Spleen (tissue), 13 donors: ENCODE results near the gene RBM34. TPM values are rescaled to one million over a fixed set of nuclear protein-coding genes. Genes with fewer than 3 reads are reported as not detected.
A peak's percentile ranks its signal among the peaks of the same experiment; 100 is the strongest.

ENCODE experiments used
- DNase-seq: peaks from one replicate; pipeline ENCODE4 v3.0.0-alpha.2; 2020
- H3K27ac ChIP-seq, 8 donors: fragments of 200-600 bp; sonication (generic) in 7 of 8; 1 replicate in 4 of 8; 2 replicates in 4 of 8; pipeline versions ENCODE4 v1.5.0 to v1.8.0; 2016 to 2021; ENCODE audit warnings: inconsistent platforms in 4 of 8, mild to moderate bottlenecking in 4 of 8, moderate library complexity in 1 of 8
- H3K27me3 ChIP-seq, 7 donors: fragments of 200-600 bp; sonication (generic) in 6 of 7; replicated peaks in 1 of 7; 1 replicate in 4 of 7; 2 replicates in 3 of 7; pipeline versions ENCODE4 v1.5.0 to v1.8.0; 2016 to 2021; ENCODE audit warnings: inconsistent platforms in 3 of 7, mild to moderate bottlenecking in 1 of 7
- H3K36me3 ChIP-seq, 6 donors: fragments of 200-600 bp; sonication (generic) in 5 of 6; 1 replicate in 4 of 6; 2 replicates in 2 of 6; pipeline versions ENCODE4 v1.5.0 to v1.8.0; 2016 to 2021; ENCODE audit warnings: inconsistent platforms in 2 of 6
- H3K4me1 ChIP-seq, 6 donors: fragments of 200-600 bp; sonication (generic) in 5 of 6; 1 replicate in 3 of 6; 2 replicates in 3 of 6; pipeline versions ENCODE4 v1.5.0 to v1.8.0; 2016 to 2021; ENCODE audit warnings: inconsistent platforms in 3 of 6
- H3K4me3 ChIP-seq, 8 donors: fragments of 200-600 bp; sonication (generic) in 7 of 8; 1 replicate in 4 of 8; 2 replicates in 4 of 8; pipeline versions ENCODE4 v1.5.0 to v1.8.0; 2016 to 2021; ENCODE audit warnings: inconsistent platforms in 4 of 8, mild to moderate bottlenecking in 4 of 8, moderate library complexity in 2 of 8
- H3K9me3 ChIP-seq, 8 donors: fragments of 200-600 bp; sonication (generic) in 7 of 8; 1 replicate in 4 of 8; 2 replicates in 4 of 8; pipeline versions ENCODE4 v1.5.0 to v1.8.0; 2016 to 2021; ENCODE audit warnings: inconsistent platforms in 4 of 8
- POLR2A ChIP-seq, 3 donors: fragments of 450-650 bp; IDR thresholded peaks; one replicate each; pipeline ENCODE4 v1.5.1; 2017; ENCODE audit warnings: antibody characterized with exemption in 3 of 3, mild to moderate bottlenecking in 1 of 3
- POLR2AphosphoS5 ChIP-seq, 3 donors: sonication (generic); formaldehyde crosslinking; IDR thresholded peaks; one replicate each; pipeline ENCODE4 v1.5.1; 2017; ENCODE audit warnings: antibody characterized with exemption in 3 of 3
- WGBS, 5 donors: extraction: QIAGEN DNeasy Blood & Tissue Kit in 3 of 5; methylation state at CpG; one replicate each; pipeline versions ENCODE4 v1.1.5 to v1.1.7; 2013 to 2018; 5-methylcytosine and 5-hydroxymethylcytosine counted together
- intact Hi-C: fragments of 100-400 bp; cut with DNase I; formaldehyde crosslinking; loops from one replicate; pipeline ENCODE4 v1.15.0; 2023; ENCODE audit warnings: low total_unique reads
- long read RNA-seq, 2 donors: transcript quantifications; one replicate each; lab custom pipeline, GENCODE V29; 2026
- polyA plus RNA-seq, 3 donors: library from polyadenylated mRNA; stranded (reverse); fragments of 200-250 nt; gene quantifications; one replicate each; pipeline ENCODE4 v1.2.1, GENCODE V29; 2013
- total RNA-seq, 7 donors: library from RNA; depleted of rRNA in 3 of 7; stranded (reverse); fragments of >200 nt in 3 of 7; fragmentation: NEBNext Ultra II Directional in 4 of 7; extraction: Animal tissue kit (Norgen Biotek cat#: 25700) in 4 of 7; gene quantifications; one replicate each; pipeline versions ENCODE4 v1.1.0 to v1.2.1, GENCODE V29; 2016 to 2021
- TF ChIP-seq, protein P1 (sequence below), 11 experiments: fragments of 200-600 bp in 7 of 11; fragments of 450-650 bp in 4 of 11; sonication (generic) in 4 of 11; IDR thresholded peaks in 8 of 11; conservative IDR thresholded peaks in 3 of 11; 1 replicate in 7 of 11; 2 replicates in 4 of 11; pipeline versions ENCODE4 v1.4.0 to v1.8.0; 2016 to 2021; ENCODE audit warnings: antibody characterized with exemption in 11 of 11, inconsistent platforms in 4 of 11, mild to moderate bottlenecking in 1 of 11
- donor health status: healthy with polysubstance abuse.
- donor health status: DM: no; HTN: no; CAD: no; lungs with moderate emphysema.
- donor health status: DM: no; HTN: no; CAD: no.
- donor health status: Bipolar disorder and iron deficiency.
- donor health status: healthy.
- donor health status: DM: no; HTN: no; CAD: no.
- donor health status: DM: yes; HTN: yes; CAD: no.

Gene RBM34, protein sequence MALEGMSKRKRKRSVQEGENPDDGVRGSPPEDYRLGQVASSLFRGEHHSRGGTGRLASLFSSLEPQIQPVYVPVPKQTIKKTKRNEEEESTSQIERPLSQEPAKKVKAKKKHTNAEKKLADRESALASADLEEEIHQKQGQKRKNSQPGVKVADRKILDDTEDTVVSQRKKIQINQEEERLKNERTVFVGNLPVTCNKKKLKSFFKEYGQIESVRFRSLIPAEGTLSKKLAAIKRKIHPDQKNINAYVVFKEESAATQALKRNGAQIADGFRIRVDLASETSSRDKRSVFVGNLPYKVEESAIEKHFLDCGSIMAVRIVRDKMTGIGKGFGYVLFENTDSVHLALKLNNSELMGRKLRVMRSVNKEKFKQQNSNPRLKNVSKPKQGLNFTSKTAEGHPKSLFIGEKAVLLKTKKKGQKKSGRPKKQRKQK
- total RNA-seq (10 to 100 TPM; 24.7 to 58.8 (median 52.4) TPM), polyA plus RNA-seq (100 to 1,000 TPM in 1 of 3 donors, 10 to 100 TPM in 2; 74.9 to 107 (median 87.7) TPM)
- long read RNA-seq, donor 1, transcript RBM34-201 (11 exons, 2,054 nt) = major isoform, 8 of 9 reads
- long read RNA-seq, donor 1, partial matches to known transcripts = 0 of 9 reads
- long read RNA-seq, donor 1, other reads (novel, unspliced or antisense) = 0 of 9 reads
- long read RNA-seq, donor 2, transcript RBM34-201 (11 exons, 2,054 nt) = major isoform, 5 of 5 reads
- long read RNA-seq, donor 2, partial matches to known transcripts = 0 of 5 reads
- long read RNA-seq, donor 2, other reads (novel, unspliced or antisense) = 0 of 5 reads

DNA sequence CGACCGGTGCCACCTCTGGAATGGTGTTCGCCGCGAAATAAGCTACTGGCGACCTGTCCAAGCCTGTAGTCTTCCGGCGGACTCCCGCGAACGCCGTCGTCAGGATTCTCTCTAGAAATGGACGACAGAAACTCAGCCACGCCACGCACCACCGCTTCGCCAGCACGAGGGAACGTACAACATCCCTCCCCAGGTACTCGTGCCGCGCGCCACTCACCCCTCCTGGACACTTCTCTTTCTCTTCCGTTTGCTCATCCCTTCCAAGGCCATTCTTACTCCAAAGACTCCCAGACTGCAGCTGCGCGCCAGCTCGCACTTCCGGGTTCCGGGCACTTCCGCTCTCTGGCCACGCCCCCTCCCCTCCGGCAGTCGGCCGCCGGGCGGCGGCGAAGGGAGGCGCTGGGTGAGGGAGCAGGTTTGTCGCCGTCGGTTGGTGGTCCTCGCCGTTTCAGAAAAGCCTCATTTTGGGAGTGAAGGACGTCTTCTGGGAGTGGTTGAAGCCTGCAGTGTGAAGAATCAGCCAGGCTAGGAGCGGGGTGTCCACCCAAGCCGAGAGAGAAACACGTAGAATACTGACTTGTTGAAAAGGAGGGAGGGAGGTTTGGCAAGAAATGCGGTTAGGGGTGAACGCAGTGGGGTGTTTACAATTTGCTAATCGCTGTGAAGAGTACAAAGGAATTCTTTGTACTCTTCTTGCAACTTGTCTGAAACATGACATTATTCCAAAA is at the start of gene RBM34:
Gene RBM34, minus strand, starts transcription at position 294 of the 728 bp plus-strand sequence. Its CDS starts 24 bp downstream, at position 270.
- Histone ChIP-seq H3K27ac (peak within 1 kb of the TSS; percentile 77 to 98 (median 94)), H3K27me3 (no peaks in the 10 kb centered on the region), H3K36me3 (peaks cover 0 to 47% (median 27%) of the 10 kb centered on the region in 6 donors), H3K4me1 (peaks cover 8 to 56% (median 34%) of the 10 kb centered on the region in 6 donors), H3K4me3 (peak within 1 kb of the TSS; percentile 64 to 94 (median 78)), H3K9me3 (no peaks in the 10 kb centered on the region)
- WGBS, 5 donors = 0 to 1% (median 0%) methylated on average over 45 to 52 of the region's 52 CpGs
- intact Hi-C loops = no loop called here
- peak; percentile 98 for DNase-seq
- peak; percentile 99 for TF ChIP-seq POLR2AphosphoS5 (IDR thresholded peaks at IDR 0.05)
- peak; percentile 40 to 96 (median 80) for TF ChIP-seq POLR2A (IDR thresholded peaks at IDR 0.05)
- TF ChIP-seq, protein P1, sequence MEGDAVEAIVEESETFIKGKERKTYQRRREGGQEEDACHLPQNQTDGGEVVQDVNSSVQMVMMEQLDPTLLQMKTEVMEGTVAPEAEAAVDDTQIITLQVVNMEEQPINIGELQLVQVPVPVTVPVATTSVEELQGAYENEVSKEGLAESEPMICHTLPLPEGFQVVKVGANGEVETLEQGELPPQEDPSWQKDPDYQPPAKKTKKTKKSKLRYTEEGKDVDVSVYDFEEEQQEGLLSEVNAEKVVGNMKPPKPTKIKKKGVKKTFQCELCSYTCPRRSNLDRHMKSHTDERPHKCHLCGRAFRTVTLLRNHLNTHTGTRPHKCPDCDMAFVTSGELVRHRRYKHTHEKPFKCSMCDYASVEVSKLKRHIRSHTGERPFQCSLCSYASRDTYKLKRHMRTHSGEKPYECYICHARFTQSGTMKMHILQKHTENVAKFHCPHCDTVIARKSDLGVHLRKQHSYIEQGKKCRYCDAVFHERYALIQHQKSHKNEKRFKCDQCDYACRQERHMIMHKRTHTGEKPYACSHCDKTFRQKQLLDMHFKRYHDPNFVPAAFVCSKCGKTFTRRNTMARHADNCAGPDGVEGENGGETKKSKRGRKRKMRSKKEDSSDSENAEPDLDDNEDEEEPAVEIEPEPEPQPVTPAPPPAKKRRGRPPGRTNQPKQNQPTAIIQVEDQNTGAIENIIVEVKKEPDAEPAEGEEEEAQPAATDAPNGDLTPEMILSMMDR (IDR thresholded peaks at IDR 0.05 in 8 of 11, conservative IDR thresholded peaks at IDR 0.05 in 3 of 11) = peak; percentile 23 to 74 (median 48)

DNA sequence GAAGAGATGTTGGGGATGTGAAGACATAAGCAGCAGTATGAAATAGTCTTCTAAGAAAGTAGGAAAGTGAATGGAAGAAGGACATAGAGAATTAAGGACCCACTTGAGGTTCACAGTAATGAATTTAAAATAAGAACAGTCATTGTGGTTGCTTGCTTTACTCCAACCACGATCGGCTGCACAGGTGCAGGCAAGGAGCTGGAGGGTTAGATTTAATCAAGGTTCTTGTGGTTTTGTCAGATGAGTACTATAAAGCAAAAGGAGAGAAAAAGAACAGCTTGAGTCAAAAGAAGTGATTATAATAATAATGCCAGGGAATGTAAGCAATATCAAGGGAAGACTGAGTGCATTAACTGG is 46.1 kb upstream of the RBM34 start:
- no peaks in the 10 kb centered on the region for H3K27me3 ChIP-seq
- 32 to 45% (median 36%) methylated on average over 2 of the region's 2 CpGs for WGBS, 5 donors
- intact Hi-C loops = no loop called here
- peaks cover 0 to 91% (median 40%) of the 10 kb centered on the region in 6 donors for H3K36me3 ChIP-seq
- peaks cover 0 to 8% (median 0%) of the 10 kb centered on the region in 6 donors for H3K4me1 ChIP-seq
- TF ChIP-seq, protein P1 (IDR thresholded peaks at IDR 0.05 in 8 of 11, conservative IDR thresholded peaks at IDR 0.05 in 3 of 11) = no peak
- TF ChIP-seq POLR2AphosphoS5 (IDR thresholded peaks at IDR 0.05) (no peak), POLR2A (IDR thresholded peaks at IDR 0.05) (no peak)
- H3K4me3 ChIP-seq = no peak overlapping the region
- peak overlapping the region in 1 of 8 donors; percentile 16 for H3K27ac ChIP-seq
- no peaks in the 10 kb centered on the region for H3K9me3 ChIP-seq
- DNase-seq = no peak

DNA sequence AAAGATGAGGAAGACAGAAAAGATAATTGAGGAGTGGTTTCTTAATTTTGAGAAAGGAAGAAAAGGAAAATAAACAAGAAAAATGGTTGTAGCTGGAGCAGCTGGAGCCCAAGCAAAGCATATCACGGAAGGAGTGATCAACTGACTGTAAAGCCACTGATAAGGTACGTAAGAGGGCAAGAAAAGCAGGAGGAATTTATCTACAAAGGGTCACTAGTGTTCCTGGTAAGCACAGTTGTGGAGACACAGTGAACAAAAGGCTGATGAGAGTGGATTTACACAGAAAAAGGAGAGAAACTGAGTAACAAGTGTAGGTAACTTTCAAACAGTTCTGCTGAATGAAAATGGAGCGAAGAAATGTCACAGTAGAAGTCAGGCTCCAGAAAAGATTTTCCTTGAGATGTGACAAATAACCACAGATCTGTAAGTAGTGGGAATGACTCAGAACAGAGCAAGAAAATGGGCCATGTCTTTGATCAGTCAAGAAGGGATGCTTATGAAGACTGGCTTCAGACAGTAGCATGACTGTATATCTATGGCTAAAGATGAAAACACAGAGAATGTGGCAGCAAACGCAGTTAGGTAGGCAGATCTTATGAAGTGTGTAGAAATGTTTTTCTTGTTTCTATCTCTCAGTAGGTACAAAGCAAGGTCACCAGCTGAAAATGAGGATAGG is 45.6 kb upstream of the RBM34 start:
- Histone ChIP-seq H3K27ac (peak overlapping the region in 2 of 8 donors; percentile 7 to 16), H3K4me1 (peaks cover 0 to 8% (median 0%) of the 10 kb centered on the region in 6 donors), H3K9me3 (no peaks in the 10 kb centered on the region), H3K27me3 (no peaks in the 10 kb centered on the region), H3K36me3 (peaks cover 0 to 86% (median 37%) of the 10 kb centered on the region in 6 donors), H3K4me3 (no peak overlapping the region)
- DNase-seq = no peak
- intact Hi-C loops = no loop called here
- 86 to 89% (median 88%) methylated on average over 4 of the region's 4 CpGs for WGBS, 5 donors
- TF ChIP-seq POLR2AphosphoS5 (IDR thresholded peaks at IDR 0.05) (no peak), POLR2A (IDR thresholded peaks at IDR 0.05) (no peak)
- TF ChIP-seq, protein P1 (IDR thresholded peaks at IDR 0.05 in 8 of 11, conservative IDR thresholded peaks at IDR 0.05 in 3 of 11) = no peak
